SJCRH30 (cell line): Measurements from ENCODE around the gene FAM107B. TPM values are rescaled to one million over a fixed set of nuclear protein-coding genes. Genes with fewer than 3 reads are reported as not detected.
"Not testable (repeated sequence)": the region's sequence is repeated elsewhere in the genome, so short reads cannot be mapped to it uniquely, and the experiment has no call there.

Source experiments
- DNase-seq, 2 experiments: peaks; one replicate each; pipeline ENCODE4 v3.0.0-alpha.2; 2015 to 2020
- H3K27ac ChIP-seq: fragments of 250-450 bp; sonication (Bioruptor Pico); 2 replicates; pipeline ENCODE4 v1.5.1; 2020; ENCODE audit warnings: mild to moderate bottlenecking, moderate library complexity
- H3K27me3 ChIP-seq: fragments of 250-450 bp; sonication (Bioruptor Pico); 2 replicates; pipeline ENCODE4 v1.5.1; 2020; ENCODE audit warnings: mild to moderate bottlenecking, moderate library complexity
- H3K36me3 ChIP-seq: fragments of 250-450 bp; sonication (Bioruptor Pico); 2 replicates; pipeline ENCODE4 v1.5.1; 2020; ENCODE audit warnings: mild to moderate bottlenecking, moderate library complexity
- H3K4me1 ChIP-seq: fragments of 250-450 bp; sonication (Bioruptor Pico); 2 replicates; pipeline ENCODE4 v1.5.1; 2020; ENCODE audit warnings: mild to moderate bottlenecking, moderate library complexity
- H3K4me3 ChIP-seq: fragments of 250-450 bp; sonication (Bioruptor Pico); 2 replicates; pipeline ENCODE4 v1.5.1; 2020; ENCODE audit warnings: mild to moderate bottlenecking, moderate library complexity
- H3K9me3 ChIP-seq: fragments of 250-450 bp; sonication (Bioruptor Pico); replicated peaks from 2 replicates; pipeline ENCODE4 v1.5.1; 2020; ENCODE audit warnings: mild to moderate bottlenecking, moderate library complexity
- total RNA-seq: library from RNA; depleted of rRNA; stranded (reverse); fragments of >200 nt; shearing (Covaris generic); gene quantifications from 2 replicates; pipeline ENCODE4 v1.2.3, GENCODE V29; 2014; rRNA removed

The FAM107B gene
- 17.7 and 21.7 TPM in 2 replicates for total RNA-seq

DNA sequence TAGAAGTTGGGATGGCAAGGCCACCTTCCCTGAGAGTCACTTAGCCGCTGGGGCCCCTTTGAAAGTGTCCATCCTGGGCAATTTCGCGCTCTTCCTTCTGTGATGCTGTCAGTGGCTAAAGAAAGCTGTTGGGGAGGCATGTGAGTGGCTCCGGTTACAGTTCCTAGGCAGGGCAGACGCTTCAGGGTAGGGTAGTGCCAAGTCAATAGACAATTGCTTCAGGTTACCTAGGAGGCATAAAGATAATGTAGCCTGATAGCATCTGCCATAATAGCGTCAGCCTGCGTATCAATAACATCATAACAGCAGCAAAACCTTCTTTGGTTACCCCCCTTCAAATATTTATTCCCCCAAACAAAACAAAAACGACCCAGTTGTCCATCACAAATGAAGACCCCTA is at the start of gene FAM107B:
Gene FAM107B, minus strand, starts transcription at position 101 of the 400 bp plus-strand sequence. CDS start 234 bp downstream, outside the sequence.
- H3K4me1 ChIP-seq: no peaks in the 10 kb centered on the region
- no peaks in the 10 kb centered on the region for H3K9me3 ChIP-seq
- H3K4me3 ChIP-seq: no peak within 1 kb of the TSS
- no peak for DNase-seq
- H3K36me3 ChIP-seq: no peaks in the 10 kb centered on the region
- no peaks in the 10 kb centered on the region for H3K27me3 ChIP-seq
- no peak within 1 kb of the TSS for H3K27ac ChIP-seq

DNA sequence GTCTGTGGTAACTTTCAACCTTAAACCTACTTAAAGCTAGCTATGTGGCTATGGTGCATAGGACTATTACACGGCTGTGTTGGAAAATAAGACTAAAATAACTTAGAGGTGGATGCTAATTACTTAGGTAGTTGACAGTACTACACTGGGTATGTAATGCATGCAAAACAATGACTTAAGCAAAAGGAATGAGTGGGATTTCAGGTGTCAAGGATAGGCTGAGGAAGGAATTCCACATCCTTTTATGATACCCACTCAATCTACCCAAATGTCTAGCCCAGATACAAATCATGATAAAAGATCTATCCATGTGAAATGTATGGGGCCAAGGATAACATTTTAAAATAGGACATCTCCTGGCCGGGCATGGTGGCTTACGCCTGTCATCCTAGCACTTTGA is 49.3 kb upstream of the FAM107B start:
- Histone ChIP-seq H3K27ac (no peak overlapping the region), H3K27me3 (no peaks in the 10 kb centered on the region), H3K4me3 (no peak overlapping the region), H3K9me3 (no peaks in the 10 kb centered on the region), H3K36me3 (no peaks in the 10 kb centered on the region), H3K4me1 (no peaks in the 10 kb centered on the region)
- DNase-seq: no peak

DNA sequence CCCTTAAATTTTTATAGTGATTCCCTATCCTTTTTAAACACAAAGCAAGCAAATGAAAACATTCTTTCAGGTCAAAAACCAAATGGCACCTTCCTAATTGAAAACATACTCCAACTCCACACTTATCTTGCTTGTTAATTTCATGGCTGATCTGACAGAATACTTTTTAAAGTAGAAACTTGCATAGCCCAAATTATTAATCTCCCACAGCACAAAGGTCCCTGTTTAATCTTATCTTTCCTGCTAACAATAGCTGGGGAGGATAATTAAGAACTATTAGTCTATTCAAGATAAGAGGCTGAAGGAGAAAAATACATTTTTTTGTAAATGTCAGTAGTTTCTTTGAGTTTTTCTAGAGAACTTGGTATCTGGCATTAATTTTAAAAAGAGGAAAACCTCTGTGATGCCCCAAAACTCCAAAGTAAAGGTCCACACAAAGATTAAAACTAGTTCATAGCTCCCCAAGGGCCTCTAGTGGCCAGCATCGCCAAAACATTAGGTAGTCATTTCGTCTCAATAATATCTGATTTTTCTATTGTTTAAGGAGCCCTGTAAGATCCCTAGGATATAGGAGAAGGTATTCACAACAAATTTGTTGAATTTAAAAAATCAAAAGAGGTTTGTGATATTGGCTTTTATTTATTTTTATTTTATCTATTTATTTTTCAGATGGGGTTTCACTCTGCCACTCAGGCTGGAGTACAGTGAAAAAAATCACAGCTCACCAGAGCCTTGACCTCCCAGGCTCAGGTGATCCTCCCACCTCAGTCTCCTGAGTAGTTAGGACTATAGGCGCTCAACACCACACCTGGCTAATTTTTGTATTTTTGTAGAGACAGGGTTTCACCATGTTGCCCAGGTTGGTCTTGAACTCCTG is 48.4 kb upstream of the FAM107B start:
- peak; percentile 17 to 49 for DNase-seq
- no peak overlapping the region for H3K4me3 ChIP-seq
- H3K27ac ChIP-seq: no peak overlapping the region
- no peaks in the 10 kb centered on the region for H3K9me3 ChIP-seq
- H3K36me3 ChIP-seq: no peaks in the 10 kb centered on the region
- no peaks in the 10 kb centered on the region for H3K27me3 ChIP-seq
- no peaks in the 10 kb centered on the region for H3K4me1 ChIP-seq

DNA sequence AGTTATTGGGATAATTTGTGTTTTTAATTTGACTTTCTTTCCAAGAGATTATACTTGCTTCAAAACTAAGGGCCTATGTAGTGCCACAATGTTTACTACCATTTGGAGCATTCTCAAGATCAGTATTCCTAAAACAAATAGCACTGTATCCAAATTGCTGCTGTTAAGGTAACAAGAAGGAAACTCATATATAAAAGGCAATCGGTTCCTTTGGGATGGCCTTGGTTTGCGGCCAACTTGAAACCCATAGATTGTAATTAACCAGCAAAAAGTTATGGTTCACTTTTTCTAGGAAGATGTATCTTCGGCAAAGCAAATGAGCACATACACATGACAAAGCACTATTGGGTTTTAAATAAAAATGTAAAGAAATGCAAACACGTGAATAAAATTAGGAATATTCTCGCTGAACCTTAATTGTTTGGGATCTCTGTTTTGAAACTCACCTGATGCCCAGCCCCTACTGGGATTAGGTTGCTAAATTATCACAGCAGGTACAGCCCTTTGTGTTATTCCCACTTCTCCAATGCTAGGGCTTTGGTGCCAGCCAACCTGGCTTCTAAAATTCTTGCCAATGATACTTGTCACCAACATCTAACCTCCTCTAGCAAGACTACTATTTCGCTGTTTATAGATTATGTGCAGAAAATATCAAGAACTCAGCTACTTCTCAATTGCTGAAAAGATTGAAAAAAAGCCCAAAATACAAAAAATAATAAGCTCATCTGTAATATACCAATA is 47.1 kb upstream of the FAM107B start:
- Histone ChIP-seq H3K27ac (no peak overlapping the region), H3K27me3 (no peaks in the 10 kb centered on the region), H3K4me1 (no peaks in the 10 kb centered on the region)

DNA sequence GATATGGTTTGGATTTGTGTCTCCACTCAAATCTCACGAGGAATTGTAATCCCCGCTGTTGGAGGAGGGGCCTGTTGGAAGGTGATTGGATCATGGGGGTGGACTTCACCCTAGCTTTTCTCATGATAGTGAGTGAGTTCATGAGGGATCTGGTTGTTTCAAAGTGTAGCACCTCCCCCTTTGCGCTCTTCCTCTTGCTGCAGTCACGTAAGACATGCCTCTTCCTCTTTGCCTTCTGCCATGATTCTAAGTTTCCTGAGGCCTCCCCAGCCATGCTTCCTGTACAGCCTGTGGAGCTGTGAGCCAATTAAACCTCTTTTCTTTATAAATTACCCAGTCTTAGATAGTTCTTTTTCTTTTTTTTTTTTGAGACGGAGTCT is 46.1 kb upstream of the FAM107B start:
- H3K36me3 ChIP-seq: no peaks in the 10 kb centered on the region
- no peak overlapping the region for H3K4me3 ChIP-seq
- no peaks in the 10 kb centered on the region for H3K27me3 ChIP-seq
- H3K27ac ChIP-seq: no peak overlapping the region
- DNase-seq: no peak
- no peaks in the 10 kb centered on the region for H3K4me1 ChIP-seq
- no peaks in the 10 kb centered on the region for H3K9me3 ChIP-seq

More for the DNA sequence above, 47.1 kb upstream of the FAM107B start:
- H3K9me3 ChIP-seq: no peaks in the 10 kb centered on the region
- H3K4me3 ChIP-seq: no peak overlapping the region
- H3K36me3 ChIP-seq: no peaks in the 10 kb centered on the region
- DNase-seq: no peak

DNA sequence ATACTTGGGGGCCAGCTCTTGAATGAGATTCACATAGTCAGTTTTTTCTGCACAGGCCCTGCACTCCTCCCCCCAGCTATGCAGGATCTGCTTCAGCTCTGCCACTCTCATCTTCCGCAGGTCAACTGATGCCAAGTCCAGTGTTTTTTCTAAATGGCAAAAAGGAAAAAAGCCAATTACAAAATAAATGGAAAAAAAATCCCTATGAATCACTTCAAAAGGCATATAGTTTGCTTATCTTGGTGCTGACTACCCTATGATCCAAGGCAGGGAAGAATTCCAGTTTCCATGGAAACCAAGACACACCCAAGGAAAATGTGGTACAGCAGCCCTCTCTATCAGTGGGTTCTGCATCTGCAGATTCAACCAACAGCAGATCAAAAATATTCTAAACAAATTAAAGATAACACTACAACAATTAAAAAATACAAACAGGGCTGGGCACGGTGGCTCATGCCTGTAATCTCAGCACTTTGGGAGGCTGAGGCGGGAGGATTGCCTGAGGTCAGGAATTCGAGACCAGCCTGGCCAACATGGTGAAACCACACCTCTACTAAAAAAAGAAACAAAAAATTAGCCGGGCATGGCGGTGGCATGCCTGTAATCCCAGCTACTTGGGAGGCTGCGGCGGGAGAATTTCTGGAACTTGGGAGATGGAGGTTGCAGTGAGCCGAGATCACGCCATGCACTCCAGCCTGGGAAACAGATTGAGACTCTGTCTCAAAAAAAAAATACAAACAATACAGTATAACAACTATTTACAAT is 45.5 kb upstream of the FAM107B start:
- Histone ChIP-seq H3K27me3 (no peaks in the 10 kb centered on the region), H3K27ac (no peak overlapping the region), H3K9me3 (no peaks in the 10 kb centered on the region), H3K4me1 (no peaks in the 10 kb centered on the region), H3K4me3 (no peak overlapping the region), H3K36me3 (no peaks in the 10 kb centered on the region)
- no peak for DNase-seq

DNA sequence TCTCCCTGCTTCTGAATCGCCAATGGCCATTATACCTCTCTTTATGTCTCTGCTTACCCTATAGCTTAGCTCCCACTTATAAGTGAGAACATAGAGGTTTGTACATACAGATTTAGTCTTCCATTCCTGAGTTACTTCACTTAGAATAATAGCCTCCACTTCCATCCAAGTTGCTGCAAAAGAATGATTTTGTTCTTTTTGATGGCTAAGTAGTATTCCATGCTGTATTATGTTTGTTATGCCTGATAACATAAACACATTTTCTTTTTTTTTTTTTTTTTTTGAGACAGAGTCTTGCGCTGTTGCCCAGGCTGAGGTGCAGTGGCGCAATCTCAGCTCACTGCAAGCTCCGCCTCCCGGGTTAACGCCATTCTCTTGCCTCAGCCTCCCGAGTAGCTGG is 42.0 kb upstream of the FAM107B start:
- not testable (repeated sequence) for H3K4me3 ChIP-seq, H3K27me3 ChIP-seq, H3K27ac ChIP-seq, H3K9me3 ChIP-seq, H3K4me1 ChIP-seq, DNase-seq, H3K36me3 ChIP-seq

DNA sequence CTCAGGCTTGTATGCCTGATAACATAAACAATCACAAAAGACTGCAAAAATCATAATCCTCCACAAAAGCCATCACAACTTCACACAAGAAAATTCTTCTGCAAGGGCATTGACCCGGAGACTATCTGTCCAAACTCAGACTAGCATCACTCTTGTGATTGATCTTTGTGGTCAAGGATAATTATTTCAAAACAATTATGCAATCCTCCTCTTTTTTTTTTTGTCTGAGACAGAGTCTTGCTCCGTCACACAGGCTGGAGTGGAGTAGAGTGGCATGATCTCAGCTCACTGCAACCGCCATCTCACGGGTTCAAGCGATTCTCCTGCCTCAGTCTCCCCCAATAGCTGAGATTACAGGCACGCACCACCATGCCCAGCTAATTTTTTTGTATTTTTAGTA is 41.0 kb upstream of the FAM107B start:
- Histone ChIP-seq H3K4me1 (no peaks in the 10 kb centered on the region), H3K36me3 (no peaks in the 10 kb centered on the region), H3K9me3 (no peaks in the 10 kb centered on the region), H3K27me3 (no peaks in the 10 kb centered on the region), H3K27ac (no peak overlapping the region), H3K4me3 (no peak overlapping the region)
- no peak for DNase-seq

DNA sequence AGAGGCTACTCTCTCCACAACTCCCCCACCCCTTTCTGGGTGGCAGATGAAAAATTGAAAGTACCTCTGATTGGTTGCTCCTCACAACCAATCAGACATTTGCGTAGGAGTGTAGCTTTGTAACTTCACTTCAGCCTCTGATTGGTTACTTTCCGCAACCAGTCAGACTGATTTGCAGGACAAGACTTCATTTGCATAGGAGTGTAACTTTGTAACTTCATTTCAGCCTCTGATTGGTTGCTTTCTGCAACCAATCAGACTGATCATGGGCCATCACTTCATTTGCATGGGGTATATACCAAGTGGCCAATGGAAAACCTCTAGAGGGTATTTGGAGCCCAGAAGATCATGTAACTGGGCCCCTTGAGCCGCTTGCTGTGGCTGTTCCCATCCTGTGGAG is 37.6 kb upstream of the FAM107B start:
- peak; percentile 17 to 50 for DNase-seq
- H3K27me3 ChIP-seq: no peaks in the 10 kb centered on the region
- H3K4me3 ChIP-seq: no peak overlapping the region
- no peaks in the 10 kb centered on the region for H3K36me3 ChIP-seq
- no peaks in the 10 kb centered on the region for H3K9me3 ChIP-seq
- H3K4me1 ChIP-seq: no peaks in the 10 kb centered on the region
- no peak overlapping the region for H3K27ac ChIP-seq

DNA sequence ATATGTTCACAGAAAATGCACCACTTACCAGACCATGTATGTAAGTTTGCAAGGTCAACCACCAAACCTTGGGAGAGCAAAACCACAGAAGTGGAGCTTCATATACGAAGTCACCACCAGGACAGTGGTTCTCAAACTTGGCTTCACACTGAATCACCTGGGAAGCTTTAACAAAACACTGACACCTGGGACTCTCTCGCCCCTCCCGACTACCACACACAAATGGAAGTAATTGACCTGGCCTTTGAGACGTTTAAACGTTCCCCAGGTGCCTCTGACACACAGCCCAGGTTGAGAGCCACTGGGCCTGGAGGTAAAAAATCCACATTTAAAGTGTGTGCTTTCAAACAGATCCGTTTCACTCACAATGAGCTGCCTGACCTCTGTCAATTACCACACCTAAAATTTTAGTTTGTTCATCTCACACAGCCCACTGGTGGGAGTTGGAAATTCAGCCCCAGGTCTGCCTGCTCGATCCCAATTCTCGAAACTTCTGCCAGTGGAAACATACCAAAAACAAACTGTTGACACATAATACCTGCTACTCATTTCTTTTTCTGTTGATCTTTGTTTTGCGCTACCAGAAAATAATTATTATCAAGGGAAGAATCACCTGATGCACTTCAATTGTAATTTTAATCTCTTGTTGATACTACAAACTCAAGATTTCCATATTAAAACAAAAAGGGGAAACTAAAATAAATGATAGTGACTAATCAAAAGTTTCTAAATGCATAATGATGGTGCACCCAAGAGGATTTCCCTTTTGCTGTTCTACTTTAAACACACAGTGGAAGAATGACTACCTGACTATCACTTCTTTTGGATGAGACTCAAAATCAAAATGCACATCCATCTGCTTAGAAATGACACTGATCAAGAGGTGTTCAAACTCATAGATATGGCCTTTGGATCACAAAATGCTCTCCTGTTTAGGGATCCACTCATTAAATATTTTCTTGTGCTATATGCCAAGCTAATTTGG is 36.6 kb upstream of the FAM107B start:
- Histone ChIP-seq H3K4me1 (no peaks in the 10 kb centered on the region), H3K36me3 (no peaks in the 10 kb centered on the region), H3K27ac (no peak overlapping the region), H3K27me3 (no peaks in the 10 kb centered on the region), H3K9me3 (no peaks in the 10 kb centered on the region), H3K4me3 (no peak overlapping the region)
- DNase-seq: no peak

DNA sequence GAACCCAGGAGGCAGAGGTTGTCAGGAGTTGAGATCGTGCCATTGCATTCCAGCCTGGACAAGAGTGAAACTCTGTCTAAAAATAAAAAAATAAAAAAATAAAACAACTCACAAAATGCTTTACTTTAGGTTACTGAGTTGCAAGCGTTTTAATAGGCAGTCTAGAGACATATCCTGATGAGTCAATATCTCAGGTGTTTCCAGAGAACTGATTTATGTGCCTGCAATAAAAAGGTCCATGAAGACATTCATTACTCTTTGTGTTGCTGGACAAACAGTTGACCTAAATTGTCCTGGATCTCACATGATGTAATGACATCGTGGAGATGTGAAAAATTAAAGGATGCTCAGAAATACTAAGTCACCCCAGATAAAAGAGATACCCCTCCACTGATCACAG is 31.6 kb upstream of the FAM107B start:
- Histone ChIP-seq H3K4me3 (no peak overlapping the region), H3K9me3 (no peaks in the 10 kb centered on the region), H3K4me1 (no peaks in the 10 kb centered on the region), H3K27me3 (no peaks in the 10 kb centered on the region), H3K27ac (no peak overlapping the region), H3K36me3 (no peaks in the 10 kb centered on the region)
- DNase-seq: no peak

DNA sequence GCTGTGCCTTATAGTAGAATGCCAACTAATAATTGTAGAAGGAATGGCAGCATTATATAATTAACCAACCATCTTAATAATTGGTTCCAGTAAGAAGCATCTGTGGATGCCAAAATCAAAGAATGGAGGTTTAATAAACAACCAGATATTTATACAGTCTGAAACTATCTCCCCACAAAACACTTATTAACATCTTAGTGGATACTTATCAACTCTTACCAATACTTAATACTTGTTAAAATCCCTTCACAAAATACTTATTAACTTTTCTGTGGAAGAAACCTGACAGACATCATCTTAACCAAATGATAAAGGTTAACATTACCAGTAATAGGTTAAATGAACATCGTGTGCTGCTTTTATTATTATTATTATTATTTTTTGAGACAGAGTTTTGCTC is 29.1 kb upstream of the FAM107B start:
- Histone ChIP-seq H3K4me3 (no peak overlapping the region), H3K27me3 (no peaks in the 10 kb centered on the region), H3K4me1 (no peaks in the 10 kb centered on the region), H3K36me3 (no peaks in the 10 kb centered on the region), H3K9me3 (no peaks in the 10 kb centered on the region), H3K27ac (no peak overlapping the region)
- DNase-seq: no peak

DNA sequence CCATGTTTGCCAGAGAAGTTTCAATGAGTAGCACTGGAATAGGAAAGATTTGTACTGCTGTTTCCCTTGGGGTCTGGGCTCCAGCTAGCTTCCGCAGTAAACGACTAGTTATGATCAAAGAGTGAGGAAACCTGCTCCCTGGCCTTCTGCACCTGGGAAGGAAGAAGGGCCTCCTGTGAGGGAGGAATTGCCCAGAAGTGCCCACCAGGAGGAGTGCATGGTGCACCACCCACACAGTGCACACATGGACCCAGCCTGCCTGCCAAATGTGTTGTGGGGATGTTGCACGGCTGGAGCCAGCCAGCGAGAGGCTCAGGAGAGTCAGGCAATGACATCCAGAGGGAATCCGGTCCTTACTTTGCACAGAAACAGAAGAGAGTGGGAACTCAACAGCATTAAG is 27.0 kb upstream of the FAM107B start:
- H3K4me1 ChIP-seq: no peaks in the 10 kb centered on the region
- H3K36me3 ChIP-seq: no peaks in the 10 kb centered on the region
- H3K27me3 ChIP-seq: no peaks in the 10 kb centered on the region
- no peak overlapping the region for H3K27ac ChIP-seq
- H3K9me3 ChIP-seq: no peaks in the 10 kb centered on the region
- peak in 1 of 2 experiments; percentile 4 for DNase-seq
- no peak overlapping the region for H3K4me3 ChIP-seq

DNA sequence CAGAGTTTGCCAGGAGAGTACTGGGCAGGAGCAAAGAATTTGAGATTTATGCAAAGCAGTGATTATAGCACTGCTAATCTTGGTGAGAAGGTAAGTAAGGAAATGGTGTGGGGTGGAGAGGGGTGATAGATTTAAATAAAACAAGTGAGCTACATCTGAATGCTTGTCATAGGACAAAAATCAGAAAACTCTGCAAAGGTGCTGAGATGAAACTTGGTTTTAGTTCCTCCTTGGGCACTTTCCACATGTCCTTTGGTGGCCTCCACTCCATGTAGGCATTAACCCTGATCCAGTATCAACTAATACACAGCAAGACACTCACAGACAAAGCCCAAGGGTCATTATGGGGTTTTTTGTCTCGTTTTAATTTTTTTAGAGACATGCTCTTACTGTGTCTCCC is 25.7 kb upstream of the FAM107B start:
- no peak overlapping the region for H3K27ac ChIP-seq
- H3K27me3 ChIP-seq: no peaks in the 10 kb centered on the region
- DNase-seq: no peak
- no peak overlapping the region for H3K4me3 ChIP-seq
- no peaks in the 10 kb centered on the region for H3K4me1 ChIP-seq
- H3K36me3 ChIP-seq: no peaks in the 10 kb centered on the region
- H3K9me3 ChIP-seq: no peaks in the 10 kb centered on the region
